ENCODE results near the gene TMEM147.
"Not testable (repeated sequence)": the region's sequence is repeated elsewhere in the genome, so short reads cannot be mapped to it uniquely, and the experiment has no call there.

TMEM147 gene

GRCh38 chr19:35562336-35562735 lies 16.9 kb downstream of the TMEM147 start:
- no peak for DNase-seq (ENCODE audit: low read depth in 1 of 2, low spot score in 1 of 2)

GRCh38 chr19:35562776-35563175 lies 17.4 kb downstream of the TMEM147 start:
- no peak for DNase-seq (ENCODE audit: low read depth in 1 of 2, low spot score in 1 of 2)

- no peak for DNase-seq (ENCODE audit: low read depth in 1 of 2, low spot score in 1 of 2)
Measured at GRCh38 chr19:35563207-35563829, 17.9 kb downstream of the TMEM147 start, which contains the start of gene ATP4A. TSS of gene ATP4A (minus strand) at chr19:35563658. CDS start at chr19:35563629, 29 bp downstream.

DNA sequence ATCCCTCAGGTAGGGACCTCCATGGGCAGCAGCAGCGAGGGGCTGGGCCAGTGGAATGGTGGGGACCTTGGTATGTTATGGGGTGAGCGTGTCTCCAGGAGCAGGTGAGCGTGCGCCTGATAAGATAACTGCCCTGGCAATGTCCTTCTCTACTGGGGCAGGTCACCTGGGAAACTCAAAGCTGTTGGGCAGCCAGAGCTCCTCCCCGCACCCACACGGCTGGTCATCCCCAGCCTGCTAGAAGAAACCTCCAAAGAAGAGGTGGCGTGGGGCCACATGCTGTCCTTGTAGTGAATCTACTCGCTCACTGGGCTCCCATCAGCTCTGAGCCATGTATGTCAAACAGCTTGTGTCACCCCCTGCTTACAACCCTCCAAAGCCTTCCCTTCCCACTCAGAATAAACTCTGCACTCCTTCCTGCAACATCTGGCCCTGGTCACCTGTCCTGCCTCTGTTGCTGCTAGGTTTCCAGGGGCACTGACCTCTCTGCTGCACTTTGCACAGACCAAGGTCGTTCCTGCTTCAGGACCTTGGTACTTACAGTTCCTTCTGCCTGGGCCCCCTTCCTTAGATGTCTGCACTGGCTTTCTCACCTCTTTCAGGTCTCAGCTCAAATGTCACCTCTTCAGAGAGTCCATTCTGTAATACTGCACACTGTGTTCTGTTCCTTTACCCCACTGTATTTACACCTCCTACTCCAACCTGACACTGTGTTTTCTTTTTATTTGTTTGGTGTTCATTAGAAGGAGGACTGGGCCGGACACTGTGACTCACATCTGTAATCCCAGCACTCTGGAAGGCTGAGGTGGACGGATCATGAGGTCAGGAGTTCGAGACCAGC lies 19.8 kb downstream of the TMEM147 start:
- no peak for DNase-seq (ENCODE audit: low read depth in 1 of 2, low spot score in 1 of 2)

DNA sequence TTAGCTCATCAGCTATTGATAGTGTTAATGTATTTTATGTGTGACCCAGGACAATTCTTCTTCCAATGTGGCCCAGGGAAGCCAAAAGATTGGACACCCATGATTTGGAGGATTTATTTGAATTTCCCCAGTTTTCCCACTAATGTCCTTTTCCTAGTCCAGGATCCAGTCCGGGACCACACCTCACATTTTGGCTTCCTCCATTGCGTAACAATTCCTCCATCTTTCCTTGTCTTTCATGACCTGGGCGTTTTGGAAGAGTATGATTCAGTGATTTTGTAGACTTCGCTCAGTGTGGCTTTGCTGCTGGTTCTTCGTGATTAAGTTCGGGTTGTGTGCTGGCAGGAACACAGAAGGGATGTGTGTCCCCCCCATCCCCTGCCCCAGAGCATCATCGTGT lies 21.3 kb downstream of the TMEM147 start:
- DNase-seq (ENCODE audit: low read depth in 1 of 2, low spot score in 1 of 2) = no peak

GRCh38 chr19:35569281-35569781 lies 23.9 kb downstream of the TMEM147 start:
- DNase-seq (ENCODE audit: low read depth in 1 of 2, low spot score in 1 of 2) = no peak

- no peak for DNase-seq (ENCODE audit: low read depth in 1 of 2, low spot score in 1 of 2)
Measured at GRCh38 chr19:35571406-35571965, 26.1 kb downstream of the TMEM147 start.

- DNase-seq (ENCODE audit: low read depth in 1 of 2, low spot score in 1 of 2) = no peak
Measured at GRCh38 chr19:35577918-35578317, 32.5 kb downstream of the TMEM147 start.

DNA sequence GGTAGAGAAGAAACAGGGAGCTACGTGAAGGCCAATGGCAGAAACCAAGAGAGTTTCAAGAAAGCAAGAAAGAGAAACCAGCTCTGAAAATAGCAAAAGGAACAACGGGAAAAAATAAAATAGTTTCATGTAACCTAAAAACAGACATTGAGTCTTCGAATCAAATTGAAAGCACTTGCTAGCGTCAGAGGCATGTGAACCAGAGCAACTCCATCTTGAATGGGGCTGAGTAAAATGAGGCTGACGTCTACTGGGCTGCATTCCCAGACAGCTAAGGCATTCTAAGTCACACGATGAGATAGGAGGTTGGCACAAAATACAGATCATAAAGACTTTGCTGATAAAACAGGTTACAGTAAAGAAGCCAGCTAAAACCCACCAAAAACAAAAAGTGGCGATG lies 33.3 kb downstream of the TMEM147 start:
- DNase-seq (ENCODE audit: low read depth in 1 of 2, low spot score in 1 of 2) = no peak

DNA sequence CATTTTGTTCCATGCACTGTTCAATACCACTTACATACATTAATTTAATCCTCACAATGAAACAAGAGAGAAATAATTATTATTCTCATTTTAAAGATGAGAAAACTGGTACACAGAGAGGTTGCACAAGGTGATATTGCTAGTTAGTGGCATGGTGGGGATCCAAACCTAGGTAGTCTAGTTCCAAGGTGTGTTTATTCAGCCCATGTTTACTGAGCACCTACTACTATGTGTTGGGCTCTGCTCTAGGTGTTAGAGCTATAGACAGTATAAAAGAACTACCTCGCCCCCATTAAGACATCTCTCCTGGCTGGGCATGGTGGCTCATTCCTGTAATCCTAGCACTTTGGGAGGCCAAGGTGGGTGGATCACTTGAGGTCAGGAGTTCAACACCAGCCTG lies 37.3 kb downstream of the TMEM147 start:
- DNase-seq (ENCODE audit: low read depth in 1 of 2, low spot score in 1 of 2) = no peak

DNA sequence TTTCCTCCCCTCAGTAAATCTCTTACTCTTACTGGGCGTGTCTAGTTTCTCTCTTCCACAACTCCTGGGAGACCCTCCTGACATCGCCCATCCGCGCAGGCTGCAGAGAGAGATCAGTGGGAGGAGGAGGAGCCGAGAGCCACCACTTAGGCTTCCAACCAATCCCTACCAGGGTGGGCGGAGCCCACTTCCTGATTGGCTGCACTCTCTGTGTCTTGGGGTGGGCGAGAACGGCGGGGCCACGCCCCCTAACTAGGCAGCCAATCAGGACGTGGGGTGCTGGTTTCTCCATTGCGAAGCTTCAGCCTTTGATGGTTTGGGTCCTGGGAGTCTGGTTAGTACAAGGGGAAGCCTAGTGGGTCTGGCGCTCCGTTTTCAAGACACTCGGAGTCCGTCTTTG lies 40.4 kb downstream of the TMEM147 start, which contains the start of gene PMIS2:
TSS of gene PMIS2 (plus strand) at position 326 of the 400 bp plus-strand sequence. CDS start 87 bp downstream, outside the sequence.
- no peak for DNase-seq (ENCODE audit: low read depth in 1 of 2, low spot score in 1 of 2)

DNA sequence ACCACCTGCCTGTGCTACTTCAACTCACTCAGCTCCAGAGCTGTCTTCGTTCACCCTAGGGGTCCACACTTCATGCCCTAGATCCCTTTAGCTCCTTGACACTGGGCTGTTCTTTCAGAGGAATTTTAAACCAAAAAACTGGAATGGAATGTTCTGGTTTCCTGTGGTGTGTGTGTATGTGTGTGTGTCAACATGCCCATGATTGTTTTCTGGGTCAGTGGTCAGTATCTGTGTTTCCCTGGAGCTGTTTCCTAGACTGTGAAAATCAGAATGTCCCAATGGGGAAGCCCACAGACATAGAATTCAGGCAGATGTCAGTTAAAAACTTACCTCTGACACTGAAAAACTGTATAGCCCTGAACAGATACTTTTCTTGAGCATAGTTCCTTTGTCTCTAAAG lies 41.9 kb downstream of the TMEM147 start:
- no peak for DNase-seq (ENCODE audit: low read depth in 1 of 2, low spot score in 1 of 2)

GRCh38 chr19:35590875-35591274 lies 45.4 kb downstream of the TMEM147 start:
- no peak for DNase-seq (ENCODE audit: low read depth in 1 of 2, low spot score in 1 of 2)

- DNase-seq (ENCODE audit: low read depth in 1 of 2, low spot score in 1 of 2) = no peak
Measured at GRCh38 chr19:35592226-35592625, 46.8 kb downstream of the TMEM147 start.

DNA sequence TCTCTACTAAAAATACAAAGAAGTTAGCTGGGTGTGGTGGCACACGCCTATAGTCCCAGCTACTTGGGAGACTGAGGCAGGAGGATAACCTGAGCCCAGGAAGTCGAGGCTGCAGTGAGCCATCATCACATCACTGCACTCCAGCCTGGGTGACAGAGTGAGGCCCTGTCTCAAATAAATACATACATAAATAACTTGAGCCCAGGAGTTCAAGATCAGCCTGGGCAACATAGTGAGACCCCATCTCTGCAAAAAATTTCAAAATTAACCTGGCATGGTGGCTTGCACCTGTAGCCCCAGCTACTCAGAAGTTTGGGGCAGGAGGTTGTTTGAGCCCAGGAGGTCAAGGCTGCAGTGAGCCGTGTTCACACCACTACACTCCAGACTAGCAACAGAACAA lies 49.6 kb downstream of the TMEM147 start:
- not testable (repeated sequence) for DNase-seq (ENCODE audit: low read depth in 1 of 2, low spot score in 1 of 2)

DNA sequence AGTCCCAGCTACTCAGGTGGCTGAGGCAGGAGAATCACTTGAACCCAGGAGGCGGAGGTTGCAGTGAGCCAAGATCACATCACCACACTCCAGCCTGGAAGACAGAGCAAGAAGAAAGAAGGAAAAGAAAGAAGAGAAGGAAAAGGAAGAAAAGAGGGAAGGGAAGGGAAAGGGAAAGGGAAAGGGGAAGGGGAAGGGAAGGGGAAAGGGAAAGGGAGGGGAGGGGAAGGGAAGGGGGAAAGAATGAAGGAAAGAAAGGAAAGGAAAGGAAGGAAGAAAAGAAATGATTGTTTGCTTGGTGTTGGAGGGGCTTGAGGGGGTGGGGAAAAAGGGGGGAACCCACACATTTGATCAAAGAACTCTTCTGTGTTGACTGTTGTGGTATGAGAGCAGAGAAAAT lies 50.5 kb downstream of the TMEM147 start:
- no peak for DNase-seq (ENCODE audit: low read depth in 1 of 2, low spot score in 1 of 2)

GRCh38 chr19:35596366-35596999 lies 51.1 kb downstream of the TMEM147 start:
- DNase-seq (ENCODE audit: low read depth in 1 of 2, low spot score in 1 of 2) = no peak

Measured in stimulated activated CD4-positive, alpha-beta T cell treated with anti-CD3 and anti-CD28 coated beads, Interleukin-15, amount 100 ng/mL, for 1 hour (primary cell).